GM23338 (cell line): ENCODE measurements around the gene BIRC3. TPM values are rescaled to one million over a fixed set of nuclear protein-coding genes. Genes with fewer than 3 reads are reported as not detected.

Experiments used
- ATAC-seq: fragments of 200-7000 bp; cut with Tn5 transposase; 3 replicates; pipeline ENCODE4 v1.9.1; 2020
- DNase-seq: peaks from one replicate; pipeline ENCODE4 v3.0.0-alpha.2; 2015; ENCODE audit warnings: low spot score
- H2AFZ ChIP-seq: fragments of 200-600 bp; sonication (generic); 2 replicates; pipeline ENCODE4 v1.8.0; 2016; ENCODE audit warnings: antibody characterized with exemption, mild to moderate bottlenecking, moderate library complexity
- H3F3A ChIP-seq: fragments of 200-600 bp; sonication (generic); replicated peaks from 2 replicates; pipeline ENCODE4 v1.8.0; 2017; ENCODE audit warnings: antibody characterized with exemption, mixed run types, low read depth
- H3K27ac ChIP-seq: fragments of 200-600 bp; sonication (generic); 2 replicates; pipeline ENCODE4 v1.6.1; 2016; ENCODE audit warnings: low read depth
- H3K27me3 ChIP-seq: fragments of 200-600 bp; sonication (generic); 2 replicates; pipeline ENCODE4 v1.8.0; 2016; ENCODE audit warnings: mild to moderate bottlenecking, mixed run types, moderate library complexity; ENCODE audit not compliant: insufficient read depth
- H3K36me3 ChIP-seq: fragments of 200-600 bp; sonication (generic); 2 replicates; pipeline ENCODE4 v1.8.0; 2016; ENCODE audit warnings: mild to moderate bottlenecking; ENCODE audit not compliant: insufficient read depth
- H3K4me1 ChIP-seq: fragments of 200-600 bp; sonication (generic); 2 replicates; pipeline ENCODE4 v1.8.0; 2016; ENCODE audit warnings: mild to moderate bottlenecking, moderate library complexity; ENCODE audit not compliant: insufficient read depth
- H3K4me2 ChIP-seq: fragments of 200-600 bp; sonication (generic); 2 replicates; pipeline ENCODE4 v1.7.1; 2017; ENCODE audit warnings: mixed run types
- H3K4me3 ChIP-seq: fragments of 200-600 bp; sonication (generic); 2 replicates; pipeline ENCODE4 v1.6.1; 2016; ENCODE audit warnings: mixed run types
- H3K79me2 ChIP-seq: fragments of 200-600 bp; sonication (generic); replicated peaks from 2 replicates; pipeline ENCODE4 v1.8.0; 2017; ENCODE audit warnings: mild to moderate bottlenecking; ENCODE audit not compliant: insufficient read depth
- H3K9me2 ChIP-seq: fragments of 200-600 bp; sonication (generic); 2 replicates; pipeline ENCODE4 v1.8.0; 2017; ENCODE audit not compliant: insufficient read depth
- H4K20me1 ChIP-seq: fragments of 200-600 bp; sonication (generic); replicated peaks from 2 replicates; pipeline ENCODE4 v1.8.0; 2017; ENCODE audit warnings: mild to moderate bottlenecking; ENCODE audit not compliant: insufficient read depth
- H3K27ac Mint-ChIP-seq: 2 replicates; pipeline ENCODE4 v1.8.0; 2020; ENCODE audit warnings: inconsistent platforms, mild to moderate bottlenecking, moderate library complexity, mixed read lengths
- H3K27me3 Mint-ChIP-seq: 3 replicates; pipeline ENCODE4 v1.8.0; 2022; ENCODE audit warnings: low read depth, mild to moderate bottlenecking, moderate library complexity, mixed read lengths, inconsistent platforms; ENCODE audit not compliant: insufficient read depth, poor library complexity
- H3K36me3 Mint-ChIP-seq: 3 replicates; pipeline ENCODE4 v1.8.0; 2021; ENCODE audit warnings: low read depth, mild to moderate bottlenecking, inconsistent platforms, moderate library complexity, mixed read lengths
- H3K4me1 Mint-ChIP-seq: 3 replicates; pipeline ENCODE4 v1.8.0; 2020; ENCODE audit warnings: mild to moderate bottlenecking, inconsistent platforms, mixed read lengths
- H3K4me3 Mint-ChIP-seq: 3 replicates; pipeline ENCODE4 v1.8.0; 2021; ENCODE audit warnings: moderate library complexity, mild to moderate bottlenecking, inconsistent platforms, mixed read lengths
- H3K9me3 Mint-ChIP-seq: 3 replicates; pipeline ENCODE4 v1.8.0; 2020; ENCODE audit warnings: moderate library complexity, mild to moderate bottlenecking, inconsistent platforms, mixed read lengths
- CREB1 ChIP-seq: fragments of 250-450 bp; sonication (Bioruptor Pico); IDR thresholded peaks from 2 replicates; pipeline ENCODE4 v1.5.0; 2020; ENCODE audit warnings: low read depth, mild to moderate bottlenecking, moderate library complexity
- EZH2phosphoT487 ChIP-seq: fragments of 200-600 bp; sonication (generic); IDR thresholded peaks from one replicate; pipeline ENCODE4 v1.8.1; 2018; ENCODE audit warnings: antibody characterized with exemption; ENCODE audit not compliant: unreplicated experiment
- JUNB ChIP-seq: IDR thresholded peaks from one replicate; pipeline ENCODE4 v1.6.1; 2016; ENCODE audit warnings: antibody characterized with exemption; ENCODE audit not compliant: unreplicated experiment
- NANOG ChIP-seq: IDR thresholded peaks from 2 replicates; pipeline ENCODE4 v1.6.1; 2016; ENCODE audit warnings: antibody characterized with exemption, borderline replicate concordance
- STAT1 ChIP-seq: IDR thresholded peaks from one replicate; pipeline ENCODE4 v1.6.1; 2016; ENCODE audit warnings: antibody characterized with exemption; ENCODE audit not compliant: unreplicated experiment
- ZNF114 ChIP-seq: fragments of 250-450 bp; sonication (Bioruptor Pico); IDR thresholded peaks from 2 replicates; pipeline ENCODE4 v1.5.0; 2020; ENCODE audit warnings: mild to moderate bottlenecking, moderate library complexity
- ZNF331 ChIP-seq: fragments of 250-450 bp; sonication (Bioruptor Pico); IDR thresholded peaks from 2 replicates; pipeline ENCODE4 v1.5.0; 2020; ENCODE audit warnings: low read depth, mild to moderate bottlenecking, moderate library complexity
- polyA plus RNA-seq: library from polyadenylated mRNA; unstranded; fragments of >200 nt; fragmentation: Nextera tagmentation; extraction: Ambion mirVana; gene quantifications from 2 replicates; pipeline ENCODE4 v1.2.1, GENCODE V29; 2016
- total RNA-seq: library from RNA; depleted of rRNA; stranded (reverse); fragments of >200 nt; shearing (Covaris generic); gene quantifications from 2 replicates; pipeline ENCODE4 v1.2.3, GENCODE V29; 2014
- TF ChIP-seq, protein P1 (sequence below): IDR thresholded peaks from 2 replicates; pipeline ENCODE4 v1.6.1; 2016; ENCODE audit warnings: antibody characterized with exemption
- TF ChIP-seq, protein P2 (sequence below): IDR thresholded peaks from one replicate; pipeline ENCODE4 v1.6.1; 2018; ENCODE audit warnings: antibody characterized with exemption; ENCODE audit not compliant: unreplicated experiment
- TF ChIP-seq, protein P3 (sequence below), 2 experiments: fragments of 200-600 bp in 1 of 2; sonication (generic) in 1 of 2; conservative IDR thresholded peaks; 2 replicates each; pipeline versions ENCODE4 v1.5.1 to v1.6.1; 2016 to 2017; ENCODE audit warnings: antibody characterized with exemption in 2 of 2, low read depth in 2 of 2, mild to moderate bottlenecking in 2 of 2, moderate library complexity in 1 of 2

Gene BIRC3
- total and polyA plus RNA-seq, 2 experiments from 2014 or later = 0.03 TPM; not detected in 1

DNA sequence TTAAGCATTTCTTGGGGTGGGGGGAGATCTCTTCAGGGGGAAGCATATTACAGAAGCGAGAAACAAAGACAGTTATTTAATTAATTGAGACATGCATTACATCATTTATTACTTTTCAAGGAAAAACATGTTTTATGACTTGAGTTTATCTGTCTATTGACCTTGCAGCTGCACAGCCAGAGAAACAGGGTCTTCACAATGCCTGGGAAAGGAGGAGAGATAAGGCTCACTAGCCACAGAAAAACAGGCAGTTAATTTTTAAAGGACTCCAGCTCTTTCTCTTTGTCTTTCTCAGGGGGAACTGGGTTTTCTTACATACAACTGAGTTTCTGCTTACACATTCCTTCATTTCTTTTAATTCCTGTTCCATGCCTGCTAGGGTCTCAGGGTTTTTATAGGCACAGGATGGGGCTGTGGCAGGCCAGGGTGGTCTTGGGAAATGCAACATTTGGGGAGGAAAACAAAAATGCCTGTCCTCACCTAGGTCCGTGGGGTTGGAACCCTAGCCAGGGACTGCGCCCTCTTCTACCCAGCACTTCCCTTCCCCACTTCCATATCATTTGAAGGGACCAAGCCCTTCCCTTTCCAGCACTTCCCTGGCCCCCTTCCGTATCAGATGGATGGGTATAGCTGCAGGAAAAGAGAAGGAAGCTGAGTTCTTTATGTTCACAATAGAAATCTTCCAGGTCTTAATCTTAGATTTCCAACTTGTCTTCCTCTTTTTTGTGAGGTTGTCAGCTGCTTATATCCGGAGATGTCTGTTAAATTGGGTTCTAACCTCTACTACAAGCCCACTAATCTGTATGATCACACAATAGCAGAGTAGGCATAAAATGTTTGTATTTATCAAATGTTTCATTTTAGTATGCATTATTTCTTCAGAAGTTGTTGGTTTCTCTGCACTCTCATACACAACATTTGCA, 68.1 kb downstream of the BIRC3 start (continued):
- TF ChIP-seq, protein P1, sequence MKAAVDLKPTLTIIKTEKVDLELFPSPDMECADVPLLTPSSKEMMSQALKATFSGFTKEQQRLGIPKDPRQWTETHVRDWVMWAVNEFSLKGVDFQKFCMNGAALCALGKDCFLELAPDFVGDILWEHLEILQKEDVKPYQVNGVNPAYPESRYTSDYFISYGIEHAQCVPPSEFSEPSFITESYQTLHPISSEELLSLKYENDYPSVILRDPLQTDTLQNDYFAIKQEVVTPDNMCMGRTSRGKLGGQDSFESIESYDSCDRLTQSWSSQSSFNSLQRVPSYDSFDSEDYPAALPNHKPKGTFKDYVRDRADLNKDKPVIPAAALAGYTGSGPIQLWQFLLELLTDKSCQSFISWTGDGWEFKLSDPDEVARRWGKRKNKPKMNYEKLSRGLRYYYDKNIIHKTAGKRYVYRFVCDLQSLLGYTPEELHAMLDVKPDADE = no peak
- TF ChIP-seq, protein P2, sequence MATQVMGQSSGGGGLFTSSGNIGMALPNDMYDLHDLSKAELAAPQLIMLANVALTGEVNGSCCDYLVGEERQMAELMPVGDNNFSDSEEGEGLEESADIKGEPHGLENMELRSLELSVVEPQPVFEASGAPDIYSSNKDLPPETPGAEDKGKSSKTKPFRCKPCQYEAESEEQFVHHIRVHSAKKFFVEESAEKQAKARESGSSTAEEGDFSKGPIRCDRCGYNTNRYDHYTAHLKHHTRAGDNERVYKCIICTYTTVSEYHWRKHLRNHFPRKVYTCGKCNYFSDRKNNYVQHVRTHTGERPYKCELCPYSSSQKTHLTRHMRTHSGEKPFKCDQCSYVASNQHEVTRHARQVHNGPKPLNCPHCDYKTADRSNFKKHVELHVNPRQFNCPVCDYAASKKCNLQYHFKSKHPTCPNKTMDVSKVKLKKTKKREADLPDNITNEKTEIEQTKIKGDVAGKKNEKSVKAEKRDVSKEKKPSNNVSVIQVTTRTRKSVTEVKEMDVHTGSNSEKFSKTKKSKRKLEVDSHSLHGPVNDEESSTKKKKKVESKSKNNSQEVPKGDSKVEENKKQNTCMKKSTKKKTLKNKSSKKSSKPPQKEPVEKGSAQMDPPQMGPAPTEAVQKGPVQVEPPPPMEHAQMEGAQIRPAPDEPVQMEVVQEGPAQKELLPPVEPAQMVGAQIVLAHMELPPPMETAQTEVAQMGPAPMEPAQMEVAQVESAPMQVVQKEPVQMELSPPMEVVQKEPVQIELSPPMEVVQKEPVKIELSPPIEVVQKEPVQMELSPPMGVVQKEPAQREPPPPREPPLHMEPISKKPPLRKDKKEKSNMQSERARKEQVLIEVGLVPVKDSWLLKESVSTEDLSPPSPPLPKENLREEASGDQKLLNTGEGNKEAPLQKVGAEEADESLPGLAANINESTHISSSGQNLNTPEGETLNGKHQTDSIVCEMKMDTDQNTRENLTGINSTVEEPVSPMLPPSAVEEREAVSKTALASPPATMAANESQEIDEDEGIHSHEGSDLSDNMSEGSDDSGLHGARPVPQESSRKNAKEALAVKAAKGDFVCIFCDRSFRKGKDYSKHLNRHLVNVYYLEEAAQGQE = no peak
- TF ChIP-seq ZNF114 (CRISPR knock-in tag) (no peak), CREB1 (no peak), EZH2phosphoT487 (no peak), NANOG (no peak)
- TF ChIP-seq, protein P3, sequence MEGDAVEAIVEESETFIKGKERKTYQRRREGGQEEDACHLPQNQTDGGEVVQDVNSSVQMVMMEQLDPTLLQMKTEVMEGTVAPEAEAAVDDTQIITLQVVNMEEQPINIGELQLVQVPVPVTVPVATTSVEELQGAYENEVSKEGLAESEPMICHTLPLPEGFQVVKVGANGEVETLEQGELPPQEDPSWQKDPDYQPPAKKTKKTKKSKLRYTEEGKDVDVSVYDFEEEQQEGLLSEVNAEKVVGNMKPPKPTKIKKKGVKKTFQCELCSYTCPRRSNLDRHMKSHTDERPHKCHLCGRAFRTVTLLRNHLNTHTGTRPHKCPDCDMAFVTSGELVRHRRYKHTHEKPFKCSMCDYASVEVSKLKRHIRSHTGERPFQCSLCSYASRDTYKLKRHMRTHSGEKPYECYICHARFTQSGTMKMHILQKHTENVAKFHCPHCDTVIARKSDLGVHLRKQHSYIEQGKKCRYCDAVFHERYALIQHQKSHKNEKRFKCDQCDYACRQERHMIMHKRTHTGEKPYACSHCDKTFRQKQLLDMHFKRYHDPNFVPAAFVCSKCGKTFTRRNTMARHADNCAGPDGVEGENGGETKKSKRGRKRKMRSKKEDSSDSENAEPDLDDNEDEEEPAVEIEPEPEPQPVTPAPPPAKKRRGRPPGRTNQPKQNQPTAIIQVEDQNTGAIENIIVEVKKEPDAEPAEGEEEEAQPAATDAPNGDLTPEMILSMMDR (conservative IDR thresholded peaks at IDR 0.05; ENCODE audit: low read depth in 2 of 2) = no peak

DNA sequence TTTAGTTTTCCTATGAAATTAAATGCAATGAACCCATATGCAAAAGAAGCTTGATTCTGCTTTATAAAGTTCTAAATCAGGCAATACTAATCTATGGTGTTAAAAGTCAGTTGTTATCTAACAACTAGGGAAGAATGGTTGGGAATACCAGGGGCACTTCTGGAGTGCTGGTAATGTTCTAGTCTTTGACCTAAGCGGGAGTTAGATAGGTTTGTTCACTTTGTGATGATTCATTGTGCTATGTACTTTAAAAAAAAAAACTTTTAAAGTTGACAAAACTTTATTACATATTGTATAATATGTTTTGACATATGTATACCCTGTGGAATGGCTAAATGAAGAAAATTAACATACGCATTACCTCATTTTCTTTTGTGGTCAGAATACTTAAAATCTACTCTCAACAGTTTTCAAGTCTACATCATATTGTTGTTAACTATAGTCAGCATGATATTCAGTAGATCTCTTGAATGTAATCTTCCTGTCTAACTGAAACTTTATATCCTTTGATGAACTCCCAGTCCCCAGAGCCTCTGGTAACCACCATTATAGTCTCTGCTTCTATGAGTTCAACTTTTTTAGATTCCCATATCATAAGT, 69.0 kb downstream of the BIRC3 start:
- no peaks in the 10 kb centered on the region for H4K20me1 ChIP-seq
- DNase-seq (no peak), ATAC-seq (no peak)
- Mint-ChIP-seq H3K27ac (no peak overlapping the region), H3K9me3 (no peaks in the 10 kb centered on the region), H3K4me3 (no peak overlapping the region), H3K27me3 (peaks cover 4% of the 10 kb centered on the region), H3K36me3 (peaks cover 3% of the 10 kb centered on the region; the same call in 1 of the 3 replicates), H3K4me1 (peaks cover 18% of the 10 kb centered on the region)
- H3K27ac ChIP-seq = no peak overlapping the region
- H2AFZ ChIP-seq = no peak overlapping the region
- H3K27me3 ChIP-seq = no peaks in the 10 kb centered on the region
- H3K36me3 ChIP-seq = no peaks in the 10 kb centered on the region
- H3K4me1 ChIP-seq = no peaks in the 10 kb centered on the region
- no peaks in the 10 kb centered on the region for H3K9me2 ChIP-seq
- no peak overlapping the region for H3K4me3 ChIP-seq
- no peaks in the 10 kb centered on the region for H3F3A ChIP-seq
- H3K79me2 ChIP-seq = no peaks in the 10 kb centered on the region
- no peak overlapping the region for H3K4me2 ChIP-seq
- no peak for TF ChIP-seq ZNF331
- no peak for TF ChIP-seq JUNB
- no peak for TF ChIP-seq EZH2phosphoT487
- TF ChIP-seq, protein P2 = no peak
- TF ChIP-seq ZNF114 (CRISPR knock-in tag) = no peak
- no peak for TF ChIP-seq STAT1
- TF ChIP-seq CREB1 = no peak
- TF ChIP-seq NANOG = no peak
